AG08395 (cell line): ENCODE results near the gene GRID2.

Experiments used
- DNase-seq: peaks from one replicate; pipeline ENCODE4 v3.0.0; 2012; ENCODE audit warnings: mixed read lengths, low spot score

Gene GRID2

GRCh38 chr4:92524131-92524530 is 220.4 kb downstream of the GRID2 start:
- DNase-seq = no peak

- no peak for DNase-seq
Observed at GRCh38 chr4:92528541-92528940, 224.8 kb downstream of the GRID2 start.

- no peak for DNase-seq
Observed at GRCh38 chr4:92529510-92529909, 225.7 kb downstream of the GRID2 start.

GRCh38 chr4:92535599-92535998 is 231.8 kb downstream of the GRID2 start:
- DNase-seq = no peak

GRCh38 chr4:92551616-92552015 is 247.8 kb downstream of the GRID2 start:
- DNase-seq = no peak

GRCh38 chr4:92566269-92566668 is 262.5 kb downstream of the GRID2 start:
- no peak for DNase-seq

GRCh38 chr4:92580816-92581215 is 277.1 kb downstream of the GRID2 start:
- no peak for DNase-seq

- no peak for DNase-seq
Observed at GRCh38 chr4:92599044-92599443, 295.3 kb downstream of the GRID2 start.

GRCh38 chr4:92600638-92601037 is 296.9 kb downstream of the GRID2 start:
- DNase-seq = no peak

GRCh38 chr4:92606227-92606626 is 302.5 kb downstream of the GRID2 start:
- no peak for DNase-seq

GRCh38 chr4:92615049-92615448 is 311.3 kb downstream of the GRID2 start:
- DNase-seq = no peak

GRCh38 chr4:92618968-92619367 is 315.2 kb downstream of the GRID2 start:
- DNase-seq = no peak

- no peak for DNase-seq
Observed at GRCh38 chr4:92629302-92629701, 325.5 kb downstream of the GRID2 start.

GRCh38 chr4:92634882-92635281 is 331.1 kb downstream of the GRID2 start:
- DNase-seq = no peak

GRCh38 chr4:92636038-92636806 is 332.5 kb downstream of the GRID2 start:
- DNase-seq = no peak

- no peak for DNase-seq
Observed at GRCh38 chr4:92641409-92641808, 337.6 kb downstream of the GRID2 start.

- no peak for DNase-seq
Observed at GRCh38 chr4:92646826-92647225, 343.1 kb downstream of the GRID2 start.

- no peak for DNase-seq
Observed at GRCh38 chr4:92651536-92651935, 347.8 kb downstream of the GRID2 start.

- no peak for DNase-seq
Observed at GRCh38 chr4:92654084-92654483, 350.3 kb downstream of the GRID2 start.

- DNase-seq = no peak
Observed at GRCh38 chr4:92657695-92658094, 353.9 kb downstream of the GRID2 start.

- DNase-seq = no peak
Observed at GRCh38 chr4:92658318-92658717, 354.6 kb downstream of the GRID2 start.

GRCh38 chr4:92677805-92678204 is 374.0 kb downstream of the GRID2 start:
- DNase-seq = no peak

GRCh38 chr4:92678292-92678691 is 374.5 kb downstream of the GRID2 start:
- no peak for DNase-seq

- DNase-seq = no peak
Observed at GRCh38 chr4:92679149-92679548, 375.4 kb downstream of the GRID2 start.
